ENCODE data around the gene PTPRN2.

DNA sequence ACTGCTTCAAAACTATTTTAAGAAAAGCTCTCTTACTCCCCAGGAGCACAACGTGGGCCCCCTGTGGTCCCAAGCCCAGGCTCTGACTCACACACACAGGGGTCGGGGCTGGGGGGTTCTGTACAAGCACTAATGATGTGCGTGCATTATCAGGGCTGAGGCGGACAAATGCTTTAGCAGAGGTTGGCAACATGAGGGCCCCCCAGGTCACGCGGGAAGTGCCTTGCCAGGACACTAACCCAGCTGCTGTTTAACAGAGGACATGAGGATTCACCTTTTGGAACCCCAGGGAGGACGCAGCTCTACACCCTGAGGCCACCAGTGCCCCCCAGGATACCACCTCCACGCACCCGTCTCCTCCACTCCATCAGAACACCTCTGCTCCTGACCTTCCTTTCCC, 908.0 kb downstream of the PTPRN2 start:
- TF ChIP-seq JUND (IDR thresholded peaks at IDR 0.05; ENCODE audit: borderline replicate concordance, low read depth, low read length), result no peak
- no peak for TF ChIP-seq JUND (tag; IDR thresholded peaks at IDR 0.05; ENCODE audit: borderline replicate concordance, low read depth, low read length)
- TF ChIP-seq, protein P1, sequence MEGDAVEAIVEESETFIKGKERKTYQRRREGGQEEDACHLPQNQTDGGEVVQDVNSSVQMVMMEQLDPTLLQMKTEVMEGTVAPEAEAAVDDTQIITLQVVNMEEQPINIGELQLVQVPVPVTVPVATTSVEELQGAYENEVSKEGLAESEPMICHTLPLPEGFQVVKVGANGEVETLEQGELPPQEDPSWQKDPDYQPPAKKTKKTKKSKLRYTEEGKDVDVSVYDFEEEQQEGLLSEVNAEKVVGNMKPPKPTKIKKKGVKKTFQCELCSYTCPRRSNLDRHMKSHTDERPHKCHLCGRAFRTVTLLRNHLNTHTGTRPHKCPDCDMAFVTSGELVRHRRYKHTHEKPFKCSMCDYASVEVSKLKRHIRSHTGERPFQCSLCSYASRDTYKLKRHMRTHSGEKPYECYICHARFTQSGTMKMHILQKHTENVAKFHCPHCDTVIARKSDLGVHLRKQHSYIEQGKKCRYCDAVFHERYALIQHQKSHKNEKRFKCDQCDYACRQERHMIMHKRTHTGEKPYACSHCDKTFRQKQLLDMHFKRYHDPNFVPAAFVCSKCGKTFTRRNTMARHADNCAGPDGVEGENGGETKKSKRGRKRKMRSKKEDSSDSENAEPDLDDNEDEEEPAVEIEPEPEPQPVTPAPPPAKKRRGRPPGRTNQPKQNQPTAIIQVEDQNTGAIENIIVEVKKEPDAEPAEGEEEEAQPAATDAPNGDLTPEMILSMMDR (IDR thresholded peaks at IDR 0.05 in 2 of 3, conservative IDR thresholded peaks at IDR 0.05 in 1 of 3; ENCODE audit: insufficient read depth in 2 of 3, low read depth in 1 of 3, low read length in 3 of 3), result no peak
- no peak for TF ChIP-seq KAT7 (CRISPR knock-in tag; IDR thresholded peaks at IDR 0.05; ENCODE audit: borderline replicate concordance)
- no peak for TF ChIP-seq ZKSCAN1 (IDR thresholded peaks at IDR 0.05; ENCODE audit: low read depth, low read length)
- TF ChIP-seq, protein P2, sequence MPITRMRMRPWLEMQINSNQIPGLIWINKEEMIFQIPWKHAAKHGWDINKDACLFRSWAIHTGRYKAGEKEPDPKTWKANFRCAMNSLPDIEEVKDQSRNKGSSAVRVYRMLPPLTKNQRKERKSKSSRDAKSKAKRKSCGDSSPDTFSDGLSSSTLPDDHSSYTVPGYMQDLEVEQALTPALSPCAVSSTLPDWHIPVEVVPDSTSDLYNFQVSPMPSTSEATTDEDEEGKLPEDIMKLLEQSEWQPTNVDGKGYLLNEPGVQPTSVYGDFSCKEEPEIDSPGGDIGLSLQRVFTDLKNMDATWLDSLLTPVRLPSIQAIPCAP (CRISPR knock-in tag; IDR thresholded peaks at IDR 0.05; ENCODE audit: borderline replicate concordance), result no peak
- TF ChIP-seq ELF1 (tag; IDR thresholded peaks at IDR 0.05), result no peak
- TF ChIP-seq, protein P3, sequence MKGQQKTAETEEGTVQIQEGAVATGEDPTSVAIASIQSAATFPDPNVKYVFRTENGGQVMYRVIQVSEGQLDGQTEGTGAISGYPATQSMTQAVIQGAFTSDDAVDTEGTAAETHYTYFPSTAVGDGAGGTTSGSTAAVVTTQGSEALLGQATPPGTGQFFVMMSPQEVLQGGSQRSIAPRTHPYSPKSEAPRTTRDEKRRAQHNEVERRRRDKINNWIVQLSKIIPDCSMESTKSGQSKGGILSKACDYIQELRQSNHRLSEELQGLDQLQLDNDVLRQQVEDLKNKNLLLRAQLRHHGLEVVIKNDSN (CRISPR knock-in tag; IDR thresholded peaks at IDR 0.05), result no peak
- TF ChIP-seq SP1 (CRISPR knock-in tag; IDR thresholded peaks at IDR 0.05), result no peak
- TF ChIP-seq PHB (CRISPR knock-in tag; IDR thresholded peaks at IDR 0.05), result no peak
- TF ChIP-seq CBX2 (IDR thresholded peaks at IDR 0.05; ENCODE audit: insufficient read depth, low read length, poor library complexity, severe bottlenecking), result no peak
- TF ChIP-seq ZNF75A (CRISPR knock-in tag; IDR thresholded peaks at IDR 0.05), result no peak
- TF ChIP-seq RBM39 (optimal IDR thresholded peaks at IDR 0.05; ENCODE audit: low read depth, low read length), result no peak
- TF ChIP-seq ZNF324 (CRISPR knock-in tag; IDR thresholded peaks at IDR 0.05), result no peak
